ENCODE measurements around the gene CYB5D1. TPM values are rescaled to one million over a fixed set of nuclear protein-coding genes. Genes with fewer than 3 reads are reported as not detected.
"Not testable (repeated sequence)": the region's sequence is repeated elsewhere in the genome, so short reads cannot be mapped to it uniquely, and the experiment has no call there.

CYB5D1 gene
- polyA plus RNA-seq (2012; ENCODE audit: insufficient read depth, insufficient read length, low read depth): 21.6 TPM

GRCh38 chr17:7857713-7858521 lies at the start of gene CYB5D1:
Gene CYB5D1 (plus strand): TSS chr17:7858003. CDS start chr17:7858135, 132 bp downstream.
- no peaks in the 10 kb centered on the region for H3K9me3 ChIP-seq
- H3K4me3 ChIP-seq (ENCODE audit: low read depth, low read length): peak within 1 kb of the TSS; percentile 79
- peaks cover 6% of the 10 kb centered on the region for H3K36me3 ChIP-seq
- H3K4me1 ChIP-seq: no peaks in the 10 kb centered on the region
- no peaks in the 10 kb centered on the region for H3K27me3 ChIP-seq
- TF ChIP-seq CTCF (IDR thresholded peaks at IDR 0.05; ENCODE audit: low read depth, low read length): no peak
- peak; percentile 82 for DNase-seq

DNA sequence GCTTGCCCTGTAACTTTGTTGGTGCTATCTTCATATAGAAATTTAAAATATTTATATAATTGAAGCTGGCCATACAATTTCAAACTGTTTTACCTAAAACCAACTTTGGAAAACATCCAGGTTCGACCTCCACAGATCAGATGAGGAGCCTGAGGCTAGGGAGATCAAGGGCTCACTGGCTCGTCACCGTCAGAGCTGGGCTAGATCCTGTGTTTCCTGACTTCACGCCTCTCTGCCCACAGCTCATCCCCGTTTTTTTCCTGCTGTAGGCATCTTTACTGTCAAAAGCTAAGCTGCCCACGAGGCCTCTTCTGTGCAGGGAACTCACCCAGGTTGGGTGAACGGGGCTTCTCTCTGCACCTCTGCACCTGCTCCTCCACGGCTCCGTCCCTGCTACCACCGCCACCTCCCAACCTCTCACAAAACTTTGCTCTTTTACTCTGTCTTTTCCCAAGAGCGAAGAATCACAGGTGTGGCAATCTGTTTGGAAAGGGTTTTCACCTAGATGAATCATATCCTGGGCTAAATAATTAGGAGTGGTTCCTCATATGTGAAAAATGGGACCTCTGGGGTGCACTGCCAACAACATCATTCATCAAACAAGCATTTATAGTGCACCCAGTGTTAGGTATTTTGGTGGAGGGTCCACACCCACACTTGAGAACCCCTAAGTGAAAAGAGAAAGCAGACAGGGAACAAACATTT lies 48.6 kb upstream of the CYB5D1 start:
- no peak for TF ChIP-seq CTCF (IDR thresholded peaks at IDR 0.05; ENCODE audit: low read depth, low read length)
- Histone ChIP-seq H3K4me1 (no peaks in the 10 kb centered on the region), H3K4me3 (ENCODE audit: low read depth, low read length) (no peak overlapping the region), H3K27me3 (no peaks in the 10 kb centered on the region), H3K36me3 (no peaks in the 10 kb centered on the region), H3K9me3 (no peaks in the 10 kb centered on the region)
- DNase-seq: no peak

DNA sequence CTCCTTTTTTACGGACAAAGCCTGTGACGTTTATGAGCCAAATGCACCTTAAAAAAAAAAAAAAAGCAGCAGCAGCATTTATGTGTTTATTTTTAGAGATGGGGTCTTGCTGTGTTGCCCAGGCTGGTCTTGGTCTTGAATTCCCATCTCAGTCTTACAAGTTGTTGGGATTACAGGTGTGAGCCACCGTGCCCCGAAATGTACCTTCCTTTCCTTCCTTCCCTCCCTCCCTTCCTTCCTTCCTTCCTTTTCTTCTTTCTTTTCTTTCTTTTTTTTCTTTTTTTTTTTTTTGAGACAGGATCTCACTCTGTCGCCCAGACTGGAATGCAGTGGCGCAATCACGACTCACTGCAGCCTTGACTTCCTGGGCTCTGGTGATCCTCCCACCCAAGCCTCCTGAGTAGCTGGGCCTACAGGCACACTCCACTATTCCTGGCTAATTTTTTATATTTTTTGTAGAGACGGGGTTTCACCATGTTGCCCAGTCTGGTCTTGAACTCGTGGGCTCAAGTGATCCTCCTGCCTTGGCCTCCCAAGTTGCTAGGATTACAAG lies 47.9 kb upstream of the CYB5D1 start:
- H3K4me3 ChIP-seq (ENCODE audit: low read depth, low read length); H3K36me3 ChIP-seq; H3K9me3 ChIP-seq; DNase-seq; H3K4me1 ChIP-seq; H3K27me3 ChIP-seq: not testable (repeated sequence)

DNA sequence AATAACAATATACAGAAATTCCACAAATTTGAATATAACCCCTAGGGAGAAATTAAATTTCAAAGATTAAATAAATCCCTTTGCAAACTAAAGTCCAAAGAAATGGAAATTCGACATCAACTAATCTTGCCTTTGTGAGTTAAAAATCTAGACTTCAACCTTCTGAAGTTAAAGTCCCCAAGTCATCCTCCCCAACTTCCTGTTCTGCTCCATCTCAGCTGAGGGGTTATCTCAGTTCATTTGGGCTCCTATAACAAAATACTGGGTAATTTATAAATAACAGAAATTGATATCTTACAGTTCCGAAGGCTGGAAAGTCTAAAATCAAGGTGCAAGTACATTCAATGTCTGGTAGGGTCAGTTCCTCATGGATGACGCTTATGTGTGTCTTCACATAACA lies 46.6 kb upstream of the CYB5D1 start:
- TF ChIP-seq CTCF (IDR thresholded peaks at IDR 0.05; ENCODE audit: low read depth, low read length): no peak
- Histone ChIP-seq H3K4me1 (no peaks in the 10 kb centered on the region), H3K27me3 (no peaks in the 10 kb centered on the region), H3K9me3 (no peaks in the 10 kb centered on the region), H3K36me3 (no peaks in the 10 kb centered on the region), H3K4me3 (ENCODE audit: low read depth, low read length) (no peak overlapping the region)
- no peak for DNase-seq

DNA sequence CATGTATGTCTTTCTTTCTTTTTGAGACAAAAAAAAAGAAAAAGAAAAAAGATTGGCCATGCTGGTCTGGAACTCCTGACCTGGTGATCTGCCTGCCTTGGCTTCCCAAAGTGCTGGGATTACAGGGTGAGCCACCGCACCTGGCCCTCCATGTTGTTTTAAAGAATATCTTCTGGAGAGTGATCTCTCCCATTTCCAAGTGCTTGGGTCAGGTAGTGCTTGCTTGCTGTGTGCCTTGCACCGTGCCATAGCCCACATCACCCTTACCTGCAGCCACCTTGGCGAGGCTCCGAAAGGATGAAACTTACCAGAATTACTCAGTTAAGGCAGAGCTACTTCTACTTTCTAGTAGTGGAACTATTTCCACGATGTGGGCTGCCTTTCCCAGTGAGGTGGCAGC lies 42.8 kb upstream of the CYB5D1 start:
- no peaks in the 10 kb centered on the region for H3K4me1 ChIP-seq
- no peaks in the 10 kb centered on the region for H3K9me3 ChIP-seq
- no peak for DNase-seq
- no peaks in the 10 kb centered on the region for H3K36me3 ChIP-seq
- H3K4me3 ChIP-seq (ENCODE audit: low read depth, low read length): no peak overlapping the region
- H3K27me3 ChIP-seq: no peaks in the 10 kb centered on the region
- no peak for TF ChIP-seq CTCF (IDR thresholded peaks at IDR 0.05; ENCODE audit: low read depth, low read length)

DNA sequence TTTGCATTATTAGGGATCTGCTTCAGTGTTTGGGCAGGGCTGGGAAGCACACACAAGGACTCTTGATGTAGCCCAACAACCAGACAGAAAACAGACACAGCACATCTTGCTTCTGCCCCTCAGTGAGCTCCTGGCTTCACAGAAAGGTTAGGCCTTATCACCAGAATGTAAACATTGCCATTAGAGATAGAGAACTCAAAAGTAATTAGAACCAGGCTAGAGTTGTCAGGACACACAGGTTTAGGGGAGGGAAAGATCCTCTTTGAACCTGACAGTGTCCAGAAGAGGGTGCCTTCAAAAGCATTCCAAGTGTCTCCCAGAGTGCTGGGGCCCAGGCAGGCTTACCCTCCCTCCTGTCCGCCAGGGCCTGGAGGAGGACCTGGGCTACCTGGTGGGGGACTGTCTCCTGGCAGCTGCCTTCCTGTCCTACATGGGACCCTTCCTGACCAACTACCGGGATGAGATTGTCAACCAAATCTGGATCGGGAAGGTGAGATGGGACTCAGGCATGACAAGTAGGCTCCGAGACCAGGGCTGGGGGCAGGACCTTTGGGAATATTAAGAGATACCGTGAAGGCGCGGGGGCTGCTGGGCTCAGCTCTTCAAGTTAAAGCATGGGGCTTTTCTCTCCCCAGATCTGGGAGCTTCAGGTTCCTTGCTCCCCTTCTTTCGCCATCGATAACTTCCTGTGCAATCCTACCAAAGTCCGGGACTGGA lies 40.7 kb upstream of the CYB5D1 start:
- H3K9me3 ChIP-seq: no peaks in the 10 kb centered on the region
- DNase-seq: no peak
- no peak overlapping the region for H3K4me3 ChIP-seq (ENCODE audit: low read depth, low read length)
- H3K4me1 ChIP-seq: no peaks in the 10 kb centered on the region
- H3K36me3 ChIP-seq: no peaks in the 10 kb centered on the region
- no peak for TF ChIP-seq CTCF (IDR thresholded peaks at IDR 0.05; ENCODE audit: low read depth, low read length)
- H3K27me3 ChIP-seq: no peaks in the 10 kb centered on the region
